Stimulated activated CD4-positive, alpha-beta T cell treated with anti-CD3 and anti-CD28 coated beads, Interleukin-2, amount 100 ng/mL, for 24 hours (primary cell): Measurements from ENCODE around the gene FRMPD2.
"Not testable (repeated sequence)": the region's sequence is repeated elsewhere in the genome, so short reads cannot be mapped to it uniquely, and the experiment has no call there.

Source experiments
- DNase-seq, 2 donors: peaks; one replicate each; pipeline ENCODE4 v3.0.0-alpha.2; 2020

FRMPD2 gene

DNA sequence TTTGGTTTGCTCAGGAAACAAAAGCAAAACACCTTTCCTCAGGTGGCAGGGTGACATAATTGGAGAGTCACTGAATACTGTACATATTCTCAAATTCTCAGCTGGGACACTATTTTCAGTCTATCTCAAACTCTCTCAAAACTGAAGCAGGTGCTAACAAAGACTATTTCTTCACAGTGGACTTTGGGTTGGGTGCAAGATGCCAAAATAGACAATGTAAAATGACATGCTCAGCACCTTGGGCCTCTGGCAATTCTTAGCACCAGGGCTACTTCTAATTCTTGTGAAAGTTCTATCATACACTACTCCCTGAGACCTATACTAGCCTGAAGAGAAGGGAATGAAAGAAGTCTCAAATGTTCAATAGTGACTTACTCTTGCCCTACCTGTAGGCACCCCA, 151.9 kb downstream of the FRMPD2 start:
- not testable (repeated sequence) for DNase-seq

DNA sequence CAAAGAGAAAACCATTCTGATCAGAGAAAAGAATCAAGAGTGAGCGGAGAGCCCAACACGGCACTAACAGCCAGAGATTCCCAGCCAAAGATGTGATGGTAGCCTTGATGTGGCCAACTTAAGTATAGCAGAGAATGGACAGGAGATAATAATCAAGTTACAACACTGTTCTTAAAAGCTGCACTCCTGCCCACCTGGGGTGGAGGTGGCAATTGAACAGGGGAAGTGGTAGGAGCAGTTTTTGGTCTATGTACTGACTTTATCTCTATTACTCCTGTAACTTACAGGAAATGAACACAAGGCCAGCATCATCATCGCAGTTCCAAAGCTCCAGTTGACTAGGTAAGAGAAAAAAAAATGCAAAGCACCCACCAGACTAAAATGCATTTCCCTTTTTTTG, 164.2 kb downstream of the FRMPD2 start:
- not testable (repeated sequence) for DNase-seq
